Cardiac fibroblast (primary cell): ENCODE measurements around the gene SMOC1.

ENCODE experiments used
- DNase-seq, 2 donors: peaks; one replicate each; pipeline versions ENCODE4 v3.0.0 to v3.0.0-alpha.2; 2010; ENCODE audit warnings: low read depth in 2 of 2
- H3K4me3 ChIP-seq, 2 donors: replicated peaks in 1 of 2; 1 replicate in 1 of 2; 2 replicates in 1 of 2; pipeline ENCODE4 v1.5.1; 2011; ENCODE audit warnings: low read depth in 2 of 2, low read length in 2 of 2, mild to moderate bottlenecking in 2 of 2, moderate library complexity in 1 of 2
- TF ChIP-seq, protein P1 (sequence below): IDR thresholded peaks from one replicate; pipeline ENCODE4 v1.5.1; 2011; ENCODE audit warnings: low read depth, mild to moderate bottlenecking, low read length, inconsistent platforms

SMOC1 gene

DNA sequence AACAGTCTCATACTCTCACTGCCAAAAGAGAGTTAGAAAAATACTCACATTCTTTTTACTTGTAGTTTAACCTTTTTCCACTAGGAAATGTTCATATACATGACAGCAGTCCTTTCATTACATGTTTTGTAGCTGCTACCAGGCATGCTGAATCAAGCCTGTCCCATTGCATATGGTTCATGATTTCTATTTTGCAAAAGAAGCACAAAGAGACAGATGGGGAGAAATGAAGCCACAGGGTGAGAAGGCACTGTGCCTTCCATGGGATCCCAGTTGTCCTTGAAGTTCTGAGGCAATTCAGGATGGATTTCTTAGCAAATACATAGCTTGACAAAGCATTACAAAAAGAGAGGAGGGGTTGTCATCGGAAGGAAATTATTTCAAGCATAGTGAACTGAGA, 89.5 kb downstream of the SMOC1 start:
- DNase-seq: no peak
- no peak overlapping the region for H3K4me3 ChIP-seq
- TF ChIP-seq, protein P1, sequence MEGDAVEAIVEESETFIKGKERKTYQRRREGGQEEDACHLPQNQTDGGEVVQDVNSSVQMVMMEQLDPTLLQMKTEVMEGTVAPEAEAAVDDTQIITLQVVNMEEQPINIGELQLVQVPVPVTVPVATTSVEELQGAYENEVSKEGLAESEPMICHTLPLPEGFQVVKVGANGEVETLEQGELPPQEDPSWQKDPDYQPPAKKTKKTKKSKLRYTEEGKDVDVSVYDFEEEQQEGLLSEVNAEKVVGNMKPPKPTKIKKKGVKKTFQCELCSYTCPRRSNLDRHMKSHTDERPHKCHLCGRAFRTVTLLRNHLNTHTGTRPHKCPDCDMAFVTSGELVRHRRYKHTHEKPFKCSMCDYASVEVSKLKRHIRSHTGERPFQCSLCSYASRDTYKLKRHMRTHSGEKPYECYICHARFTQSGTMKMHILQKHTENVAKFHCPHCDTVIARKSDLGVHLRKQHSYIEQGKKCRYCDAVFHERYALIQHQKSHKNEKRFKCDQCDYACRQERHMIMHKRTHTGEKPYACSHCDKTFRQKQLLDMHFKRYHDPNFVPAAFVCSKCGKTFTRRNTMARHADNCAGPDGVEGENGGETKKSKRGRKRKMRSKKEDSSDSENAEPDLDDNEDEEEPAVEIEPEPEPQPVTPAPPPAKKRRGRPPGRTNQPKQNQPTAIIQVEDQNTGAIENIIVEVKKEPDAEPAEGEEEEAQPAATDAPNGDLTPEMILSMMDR: no peak

DNA sequence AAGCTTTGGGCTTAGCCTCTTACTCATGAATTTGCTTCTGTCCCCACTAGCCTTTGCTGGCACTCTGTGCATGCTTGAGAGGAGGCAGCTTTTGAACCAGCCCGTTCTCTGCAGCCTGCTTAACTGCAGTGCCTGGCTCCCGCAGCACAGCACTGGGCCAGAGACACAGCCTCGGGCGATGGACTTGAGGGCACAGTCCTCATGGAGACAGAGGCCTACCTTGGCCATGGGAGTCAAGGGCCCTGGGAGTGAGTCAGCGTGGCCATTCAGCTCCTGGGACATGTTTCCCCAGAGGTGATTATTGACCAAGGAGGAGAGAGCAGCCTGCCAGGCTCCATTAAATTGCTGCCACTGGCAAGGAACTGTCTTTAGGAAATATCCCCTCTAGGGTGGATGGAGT, 93.5 kb downstream of the SMOC1 start:
- TF ChIP-seq, protein P1: no peak
- no peak for DNase-seq
- no peak overlapping the region for H3K4me3 ChIP-seq

DNA sequence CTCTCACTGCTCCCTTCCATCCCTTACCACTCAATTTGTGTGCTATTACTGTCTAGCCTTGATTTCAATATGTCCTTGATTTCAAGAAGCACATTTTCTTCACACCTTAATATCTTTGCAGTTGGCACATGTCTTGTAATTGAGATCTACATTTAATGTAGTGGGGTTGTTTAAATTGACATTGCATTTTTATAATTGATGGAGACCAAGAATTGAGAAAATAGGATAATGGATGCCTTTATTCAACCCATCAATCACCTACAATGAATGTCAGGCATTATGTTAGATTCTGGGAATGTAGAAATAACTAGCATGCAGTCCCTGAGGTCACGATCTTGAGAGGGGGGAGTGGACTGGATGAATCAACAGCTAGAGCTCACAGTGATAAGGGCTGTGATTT, 94.6 kb downstream of the SMOC1 start:
- no peak overlapping the region for H3K4me3 ChIP-seq
- no peak for DNase-seq
- TF ChIP-seq, protein P1: no peak

DNA sequence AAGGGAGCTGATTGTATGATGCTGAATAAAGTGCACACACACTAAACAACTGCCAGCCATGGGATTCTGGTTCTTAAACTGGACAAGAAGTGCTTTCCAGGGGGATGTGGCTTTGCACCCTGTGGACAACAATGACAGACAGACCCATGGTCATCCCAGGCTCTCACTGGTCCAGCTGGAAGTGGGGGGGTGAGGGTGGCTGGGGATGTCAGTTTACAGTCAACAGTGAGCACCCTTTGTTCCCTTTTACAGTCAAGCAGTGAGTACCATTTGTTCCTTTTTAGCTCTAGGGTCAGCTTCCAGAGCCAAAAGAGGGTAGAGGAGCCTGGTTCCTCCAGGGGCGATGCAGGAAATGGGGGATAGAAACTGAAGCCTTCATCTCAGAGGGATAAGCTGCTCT, 100.7 kb downstream of the SMOC1 start:
- no peak overlapping the region for H3K4me3 ChIP-seq
- TF ChIP-seq, protein P1: no peak
- no peak for DNase-seq

DNA sequence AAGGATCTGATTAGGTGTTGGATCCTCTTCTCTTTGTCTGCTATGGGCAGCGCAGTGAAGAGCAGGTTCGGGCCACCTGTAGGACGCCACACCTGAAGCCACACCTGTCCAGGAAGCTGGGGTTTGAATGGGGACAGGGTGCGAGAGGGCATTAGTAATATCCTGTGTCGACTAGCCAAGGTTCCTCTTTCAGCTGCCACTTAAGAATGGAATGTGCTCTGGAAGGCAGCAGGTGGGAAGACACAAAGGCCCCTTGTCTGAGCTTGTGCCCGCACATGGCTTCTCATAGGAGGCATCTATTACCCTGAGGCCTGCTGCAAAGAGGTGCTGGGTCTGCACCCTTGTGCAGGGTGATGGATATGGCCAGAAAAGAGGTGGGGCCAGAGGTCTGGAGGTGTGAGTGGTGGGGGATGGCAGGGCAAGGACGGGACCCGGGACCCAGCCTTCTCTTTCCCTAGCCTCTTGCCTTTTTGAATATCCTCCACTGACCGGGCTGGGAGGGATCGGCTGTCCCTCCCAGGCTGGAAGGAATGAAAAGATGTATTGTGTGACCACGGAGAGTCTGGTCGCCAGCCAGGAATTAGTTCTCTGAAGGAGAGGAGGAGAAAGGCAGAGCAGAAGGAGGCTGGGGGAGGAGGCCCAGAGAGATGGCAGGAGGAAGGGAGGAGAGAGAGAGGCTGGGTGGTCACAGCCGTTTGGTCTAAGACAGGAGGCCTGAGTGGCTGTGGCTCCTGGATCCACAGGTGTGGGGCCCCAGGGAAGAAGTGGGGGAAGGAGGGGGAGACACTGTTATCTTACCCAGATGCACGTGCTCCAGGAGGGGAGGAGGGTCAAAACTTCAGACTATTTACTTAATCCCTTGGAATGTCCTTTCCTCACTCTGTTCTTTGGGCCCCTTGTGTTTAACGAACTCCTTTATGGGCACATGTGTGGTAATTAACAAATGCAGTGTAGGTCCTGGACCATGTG, 101.5 kb downstream of the SMOC1 start:
- TF ChIP-seq, protein P1: no peak
- DNase-seq: no peak
- H3K4me3 ChIP-seq: no peak overlapping the region

DNA sequence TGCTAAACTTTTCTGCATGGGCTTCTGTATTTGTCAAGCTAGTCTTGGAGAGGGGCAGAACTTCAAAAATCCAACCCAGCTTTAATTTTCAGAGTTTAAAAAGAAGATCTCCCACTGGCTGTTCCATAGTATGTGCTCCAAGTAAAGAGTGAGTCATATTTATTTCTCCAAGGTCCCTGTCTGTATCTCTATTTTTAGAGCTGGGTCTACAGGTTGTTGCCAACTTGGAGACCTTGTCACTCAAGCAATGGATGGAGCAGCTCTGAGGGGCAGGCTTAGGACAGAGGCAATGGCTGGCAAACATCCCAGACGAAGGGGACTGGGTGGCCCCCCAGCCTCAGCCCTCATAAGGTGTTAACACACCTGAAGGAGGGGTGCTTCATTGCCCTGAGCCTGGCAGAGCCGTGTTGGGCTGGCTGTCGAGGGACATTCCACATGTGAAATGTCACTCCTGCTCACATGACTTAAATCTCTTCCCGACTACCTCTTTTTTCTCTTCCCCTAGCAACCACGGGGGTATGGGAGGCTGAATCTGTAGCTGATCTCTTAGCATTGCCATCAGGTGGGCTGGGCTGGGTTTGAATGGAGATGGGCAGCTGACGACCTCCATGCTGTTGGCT, 103.1 kb downstream of the SMOC1 start:
- H3K4me3 ChIP-seq: no peak overlapping the region
- TF ChIP-seq, protein P1: no peak
- no peak for DNase-seq
